ENCODE results near the gene EMC10.

EMC10 gene

DNA sequence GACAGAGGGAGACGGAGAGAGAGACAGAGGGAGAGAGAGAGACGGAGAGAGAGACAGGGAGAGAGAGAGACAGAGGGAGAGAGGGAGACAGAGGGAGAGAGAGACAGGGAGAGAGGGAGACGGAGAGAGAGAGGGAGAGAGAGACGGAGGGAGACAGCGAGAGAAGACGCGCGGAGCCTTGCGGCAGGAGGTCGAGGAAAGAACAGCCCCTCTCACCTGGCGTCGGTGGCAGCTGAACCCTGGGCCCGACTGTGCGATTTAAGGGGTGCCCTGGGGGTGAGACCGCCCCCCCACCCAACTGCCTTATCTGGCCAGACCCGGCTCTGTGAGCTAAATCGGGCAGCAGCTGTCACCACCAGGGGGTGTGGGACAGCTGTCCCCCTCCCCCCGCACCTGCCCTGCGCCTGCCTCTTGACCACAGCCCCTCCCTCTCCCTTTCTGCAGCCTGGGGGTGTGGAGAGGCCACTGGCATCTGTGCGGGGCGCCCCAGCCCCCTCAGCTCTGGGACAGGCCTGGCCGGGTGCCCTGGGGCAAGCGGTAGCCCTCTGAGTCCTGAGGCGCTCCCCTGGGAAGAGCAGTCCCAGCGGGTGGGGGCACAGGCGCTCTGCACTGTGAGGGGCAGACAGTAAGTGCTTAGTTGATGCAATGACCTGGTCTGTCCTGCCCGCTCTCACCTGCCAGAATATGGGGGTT is 23.9 kb downstream of the EMC10 start:
- no peak for DNase-seq

DNA sequence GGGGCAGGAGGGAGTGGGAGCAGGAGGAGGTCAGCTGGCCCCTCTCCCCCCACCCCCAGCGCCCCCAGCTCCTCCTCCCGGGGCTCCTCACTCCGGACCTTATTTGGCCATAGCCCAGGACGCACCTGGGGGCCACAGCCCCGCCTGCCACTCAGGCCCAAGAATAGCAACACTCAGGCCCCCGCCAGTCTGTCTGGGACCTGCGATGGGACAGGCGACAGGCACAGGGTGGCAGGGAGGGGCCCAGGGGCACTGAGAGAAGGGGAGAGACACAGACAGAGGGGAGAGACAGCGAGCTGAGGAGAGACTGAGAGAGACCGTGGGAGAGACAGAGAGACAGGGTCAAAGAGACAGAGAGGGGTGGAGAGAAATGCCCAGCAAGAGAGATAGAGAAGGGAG is 24.4 kb downstream of the EMC10 start:
- DNase-seq = no peak

DNA sequence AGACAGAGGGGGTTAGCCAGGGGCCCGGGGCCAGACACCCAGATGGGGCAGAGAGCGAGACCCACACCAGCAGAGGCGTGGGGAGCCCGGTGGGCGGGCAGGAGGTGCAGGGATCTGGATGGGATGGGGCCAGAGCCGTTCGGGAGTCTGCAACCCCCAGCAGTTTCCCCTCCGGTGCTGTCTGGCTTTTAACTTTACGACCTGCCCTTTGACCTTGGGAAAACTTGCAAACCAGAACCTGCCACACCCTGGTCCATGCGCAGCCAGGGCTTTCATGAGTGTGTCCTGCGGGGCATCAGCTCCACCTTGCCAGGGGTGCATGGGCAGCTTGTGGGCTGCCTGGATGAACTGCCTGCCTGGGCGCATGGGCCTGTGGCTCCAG is 24.9 kb downstream of the EMC10 start:
- no peak for DNase-seq

DNA sequence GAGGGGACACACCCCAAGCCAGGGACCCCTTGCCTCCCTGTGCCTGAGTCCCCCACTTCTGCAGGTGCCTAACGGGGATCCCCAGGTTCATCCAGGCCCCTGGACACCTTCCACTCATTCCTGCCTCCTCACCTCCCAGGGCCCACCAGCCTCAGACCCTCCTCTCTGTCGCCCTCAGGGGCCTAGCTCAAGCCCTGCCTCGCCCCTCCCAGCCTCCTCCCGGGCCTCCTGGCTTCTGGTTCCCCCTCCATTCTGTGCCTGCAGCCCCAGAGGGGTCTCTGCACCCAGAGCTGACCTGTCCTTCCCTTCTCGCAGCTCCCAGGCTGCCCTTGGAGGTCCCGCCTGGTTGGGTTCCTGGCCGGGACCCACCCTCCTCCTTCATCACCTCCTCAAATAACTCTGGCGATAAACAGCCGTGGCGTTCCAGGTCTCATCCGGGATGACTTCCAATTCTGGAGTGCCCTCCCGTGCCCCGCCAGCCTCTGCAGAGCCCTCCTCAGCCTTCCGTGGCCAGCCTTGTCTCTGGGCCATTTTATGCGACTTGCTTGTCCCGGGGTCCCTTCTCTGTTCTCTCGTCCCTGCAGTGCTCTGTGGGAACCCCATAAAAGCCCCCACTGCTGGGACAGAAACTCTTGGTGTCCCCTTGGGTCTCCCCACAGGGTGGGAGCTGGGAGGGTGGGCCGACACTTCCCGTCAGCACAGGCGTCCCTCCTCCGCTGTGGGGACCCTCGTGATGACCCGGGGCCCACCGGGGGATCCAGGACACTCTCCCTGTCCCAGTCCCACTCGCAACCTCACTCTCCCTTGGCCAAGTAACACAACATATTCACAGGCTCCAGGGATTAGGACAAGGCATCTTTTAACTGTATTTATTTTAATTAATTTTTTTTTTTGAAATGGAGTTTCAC is 25.5 kb downstream of the EMC10 start:
- no peak for DNase-seq

DNA sequence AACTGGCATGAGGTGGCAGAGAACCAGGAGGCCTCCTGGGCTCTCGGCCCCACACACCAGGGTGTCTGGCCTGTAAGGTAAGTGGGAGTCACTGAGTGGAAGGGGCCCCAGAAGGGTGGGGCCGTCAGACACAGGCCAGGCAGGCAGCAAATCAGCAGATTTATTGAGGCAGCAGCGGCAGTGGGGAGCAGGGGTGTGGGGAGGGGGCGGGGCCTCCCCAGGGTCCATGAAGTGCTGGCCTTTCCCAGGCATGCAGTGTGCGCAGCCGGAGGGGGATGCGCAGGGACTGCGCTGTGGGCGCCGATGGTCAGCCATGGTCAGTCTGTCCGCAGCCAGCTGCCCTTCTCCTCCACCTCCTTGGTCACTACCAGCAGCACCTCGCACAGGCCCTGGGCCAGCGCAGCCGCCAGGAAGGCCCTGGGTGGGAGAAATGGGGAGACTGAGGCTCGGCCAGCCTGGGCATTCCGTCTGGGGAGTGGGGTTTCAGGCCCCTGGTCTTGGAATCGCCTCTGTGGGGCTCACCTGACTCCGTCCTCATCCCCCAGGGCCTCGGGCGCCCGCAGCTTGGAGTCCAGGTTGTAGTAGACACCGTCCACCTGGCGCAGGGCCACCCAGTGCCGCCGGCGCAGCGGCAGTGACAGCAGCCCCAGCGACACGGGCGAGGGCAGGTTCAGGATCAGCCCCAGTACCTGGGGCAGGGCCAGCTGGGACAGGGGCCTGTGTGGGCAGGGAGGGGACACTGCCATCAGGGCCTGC is 29.7 kb downstream of the EMC10 start:
- no peak for DNase-seq

DNA sequence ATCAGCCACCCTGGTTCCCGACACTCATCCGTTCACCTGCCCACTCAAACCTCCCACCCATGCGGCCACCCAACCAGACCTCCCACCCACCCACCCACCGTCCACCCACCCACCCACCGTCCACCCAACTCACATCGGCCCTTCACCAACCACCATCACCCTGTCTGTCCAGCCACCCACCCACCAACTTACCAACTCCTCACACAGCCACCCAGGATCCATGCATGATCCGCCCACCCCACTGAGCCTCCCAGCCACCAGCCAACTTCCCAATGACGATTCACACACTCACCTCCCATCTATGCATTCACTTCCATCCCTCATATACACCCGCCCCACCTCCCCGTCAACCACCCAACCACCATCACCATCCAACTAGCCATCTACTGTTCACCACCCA is 30.4 kb downstream of the EMC10 start:
- DNase-seq = no peak

DNA sequence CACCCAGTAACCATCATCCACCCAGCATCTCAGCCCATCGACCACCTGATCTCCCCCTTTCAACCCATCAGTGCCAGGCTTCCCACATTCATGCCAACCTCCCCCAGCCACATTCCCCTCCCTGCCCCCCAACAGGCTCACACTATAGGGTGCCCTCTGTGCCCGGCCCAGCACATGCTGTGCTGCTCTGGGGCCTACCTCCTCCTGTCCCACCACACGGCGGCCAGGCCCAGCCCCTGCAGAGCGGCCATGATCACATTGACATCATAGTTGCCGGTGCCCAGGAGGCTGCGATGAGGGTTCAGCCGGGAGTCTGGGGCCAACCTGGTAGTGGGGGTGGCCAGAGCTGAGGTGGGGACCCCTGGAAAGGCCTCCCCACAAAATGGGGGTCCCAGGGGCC is 31.1 kb downstream of the EMC10 start:
- no peak for DNase-seq

DNA sequence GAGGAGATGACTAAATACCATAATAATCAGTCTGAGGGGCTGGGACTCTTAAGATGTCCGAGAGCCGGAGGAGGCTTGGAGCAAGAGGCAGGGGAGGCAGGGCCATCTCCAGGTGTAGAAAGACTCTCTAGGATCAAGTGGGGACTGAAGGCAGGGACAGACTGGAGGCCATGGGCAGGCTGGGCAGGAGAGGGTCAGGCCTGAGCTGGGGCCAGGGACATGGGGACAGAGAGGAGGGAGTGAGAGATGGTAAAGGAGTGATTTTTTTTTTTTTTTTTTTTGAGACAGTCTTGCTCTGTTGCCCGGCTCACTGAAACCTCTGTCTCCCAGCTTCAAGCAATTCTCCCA is 32.5 kb downstream of the EMC10 start:
- DNase-seq = no peak

DNA sequence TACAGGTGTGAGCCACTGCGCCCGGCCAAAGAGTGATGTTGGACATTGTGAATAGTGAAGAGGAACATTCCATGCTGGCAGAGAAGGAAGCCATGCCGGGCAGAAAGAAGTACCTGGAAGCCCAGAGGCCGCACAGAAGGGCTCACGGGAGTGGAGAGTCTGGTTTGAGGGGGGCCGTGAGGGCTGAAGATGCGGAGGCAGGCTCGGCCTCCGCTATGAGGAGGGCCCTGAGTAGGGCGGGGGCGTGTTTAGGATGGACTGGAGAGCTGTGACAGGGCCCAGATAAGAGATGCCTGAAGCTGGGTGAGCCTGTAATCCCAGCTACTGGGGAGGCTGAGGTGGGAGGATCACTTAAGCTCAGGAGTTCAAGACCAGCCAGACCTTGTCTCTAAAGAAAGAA is 33.1 kb downstream of the EMC10 start:
- no peak for DNase-seq

DNA sequence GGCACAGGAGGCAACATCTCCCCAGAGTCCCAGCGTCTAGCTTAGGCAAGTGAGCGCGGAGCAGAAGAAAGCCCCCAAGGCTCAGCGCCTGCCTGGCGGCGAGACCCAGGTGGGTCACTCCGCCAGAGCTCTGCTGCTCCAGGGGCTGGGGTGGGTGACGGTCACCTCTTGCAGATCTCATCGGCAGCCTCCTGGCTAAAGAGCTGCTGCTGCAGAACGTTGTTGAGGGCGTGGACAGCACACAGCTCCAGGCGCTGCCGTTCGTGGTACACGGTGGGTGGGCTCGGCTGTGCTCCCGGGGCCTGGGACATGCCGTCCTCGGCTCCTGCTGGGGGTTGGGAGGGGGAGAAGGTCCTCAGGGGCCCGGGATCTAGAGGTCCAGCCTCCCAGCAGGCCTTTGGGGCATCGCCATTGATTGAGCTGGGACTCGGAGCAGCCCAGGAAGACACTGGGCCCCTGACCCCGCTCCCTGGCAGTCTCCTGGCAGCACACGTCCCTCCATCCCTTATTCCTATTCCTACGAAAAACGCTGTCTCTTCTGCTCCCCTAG is 33.9 kb downstream of the EMC10 start:
- DNase-seq = no peak

DNA sequence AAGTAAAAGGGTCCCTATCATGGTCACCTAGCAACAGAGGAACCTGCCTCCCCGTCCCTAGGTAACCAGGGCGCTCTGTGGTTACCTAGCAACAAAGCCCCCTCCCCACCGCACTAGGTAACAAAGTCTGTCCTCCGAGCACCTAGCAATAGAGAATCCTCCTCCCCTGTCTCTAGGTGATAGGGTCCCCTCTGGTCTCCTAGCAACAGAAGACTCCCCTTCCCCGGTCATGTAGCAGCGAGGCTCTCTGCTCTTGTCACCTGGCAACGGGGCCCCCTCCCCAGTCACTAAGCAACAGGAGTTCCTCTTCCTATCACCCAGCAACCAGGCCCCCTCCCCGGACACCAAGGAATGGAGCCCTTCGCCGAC is 34.4 kb downstream of the EMC10 start:
- no peak for DNase-seq

DNA sequence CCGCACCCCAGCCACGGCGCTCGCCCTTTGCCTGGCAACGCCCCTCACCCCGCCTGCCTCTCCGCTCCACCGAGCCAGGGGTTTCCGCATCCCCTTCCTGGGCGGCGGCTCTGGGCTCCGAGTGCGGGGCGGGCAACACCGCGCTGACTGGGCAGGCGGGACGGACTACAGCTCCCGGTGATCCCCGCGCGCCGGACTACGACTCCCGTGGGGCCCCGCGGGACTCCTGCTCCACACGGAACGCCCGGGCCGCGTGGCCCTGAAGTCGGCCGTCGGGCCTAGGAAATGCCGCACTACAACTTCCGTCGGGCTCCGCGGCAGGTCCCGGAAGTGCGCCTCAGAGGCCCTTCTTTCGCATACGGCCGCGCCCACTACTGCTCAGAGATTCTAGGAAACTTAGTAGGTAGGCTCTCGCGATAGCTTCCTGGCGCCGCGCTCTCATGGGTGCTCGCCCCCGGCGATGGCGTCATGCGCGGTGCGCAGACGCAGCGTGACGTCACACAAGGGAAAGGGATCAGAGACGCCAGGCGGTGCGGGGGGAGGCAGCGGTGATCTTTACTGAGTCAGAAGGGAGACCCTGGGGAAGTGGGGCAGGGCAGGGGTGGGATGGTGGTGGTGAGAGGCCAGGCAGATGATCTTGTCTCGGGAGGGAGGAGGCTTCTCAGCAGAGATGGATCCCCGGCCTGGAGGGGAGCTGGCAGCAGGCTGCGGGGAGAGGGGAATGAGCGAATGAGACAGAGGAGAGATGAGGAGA is 34.9 kb downstream of the EMC10 start, which contains the start of gene JOSD2:
JOSD2 (minus strand) TSS at position 123 of the 754 bp plus-strand sequence. CDS start 760 bp downstream, outside the sequence.
- DNase-seq = peak; percentile 99

DNA sequence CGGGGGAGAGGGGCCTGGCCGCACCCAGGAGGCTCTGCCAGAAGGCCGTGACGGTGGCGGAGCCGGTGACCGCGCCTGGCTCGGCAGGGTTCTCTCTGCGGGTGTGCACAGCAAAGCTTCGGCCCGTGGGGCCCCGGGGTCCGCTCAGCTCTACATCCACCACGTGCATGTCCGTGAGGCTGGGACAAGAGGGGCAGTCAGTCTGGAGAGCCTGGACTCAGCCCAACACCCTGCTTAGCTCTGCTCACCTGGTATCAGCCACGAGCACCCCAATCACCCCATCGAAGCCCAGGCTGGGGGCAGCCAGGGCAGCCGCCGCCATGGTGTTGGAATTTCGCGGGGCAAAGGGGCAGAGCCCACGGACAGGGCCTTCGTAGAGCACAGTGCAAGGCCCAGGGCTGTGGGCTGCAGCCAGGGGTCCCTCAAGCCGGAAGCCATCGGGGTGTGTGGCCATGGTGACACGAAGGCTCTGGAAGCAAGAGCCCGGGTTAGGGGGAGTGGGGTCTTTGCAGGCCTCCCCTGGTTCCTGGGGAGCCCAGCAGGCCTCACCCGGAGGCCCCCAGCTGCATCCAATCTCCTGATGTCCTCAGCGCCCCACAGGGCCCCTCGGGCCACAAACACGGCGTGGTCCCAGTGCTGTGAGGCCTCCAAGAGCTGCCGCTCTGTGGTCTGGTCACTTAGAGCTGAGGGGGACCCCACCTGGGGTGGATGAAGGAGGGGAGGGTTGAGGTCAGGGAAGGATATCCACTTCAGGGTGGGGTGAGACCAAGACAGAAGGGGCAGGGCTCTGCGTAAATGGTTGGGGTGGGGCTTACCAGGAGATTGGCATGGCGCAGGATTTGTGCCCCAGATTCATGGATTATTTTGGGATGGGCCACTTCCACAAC is 36.0 kb downstream of the EMC10 start:
- no peak for DNase-seq

DNA sequence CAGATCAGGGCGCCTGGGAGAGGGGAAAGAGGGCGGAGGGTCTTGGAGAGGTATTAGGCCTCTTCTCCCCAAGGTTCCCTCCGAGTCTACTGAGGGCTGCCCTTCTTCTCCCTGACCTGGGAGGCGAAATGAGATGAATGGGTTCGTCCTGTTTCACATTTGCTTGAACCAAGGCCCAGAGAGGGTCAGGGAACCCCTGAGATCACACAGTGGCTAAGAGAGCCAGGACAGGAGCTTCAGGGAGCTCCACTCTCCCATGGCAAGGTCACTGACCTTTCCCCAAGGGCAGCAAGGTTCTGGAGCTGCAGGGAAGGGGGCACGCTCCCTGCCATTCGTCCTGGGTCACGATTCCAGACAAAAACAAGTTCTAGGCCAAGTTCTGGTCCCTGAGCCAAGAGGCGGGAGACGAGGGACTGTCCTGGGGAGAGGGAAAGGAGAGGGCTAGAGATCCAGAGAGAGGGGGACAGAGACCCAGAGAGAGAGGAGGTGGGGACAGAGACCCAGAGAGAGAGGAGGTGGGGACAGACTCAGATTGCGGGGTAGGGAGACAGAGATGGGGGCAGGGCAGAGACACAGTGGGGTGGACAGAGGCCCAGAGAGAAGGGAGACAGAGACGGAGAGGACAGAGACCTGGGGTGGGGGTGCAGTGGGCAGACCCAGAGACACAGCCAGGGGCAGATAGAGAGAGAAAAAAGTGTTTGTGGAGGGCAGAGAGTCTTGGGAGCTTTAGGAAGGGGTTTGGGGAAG is 36.9 kb downstream of the EMC10 start:
- no peak for DNase-seq

DNA sequence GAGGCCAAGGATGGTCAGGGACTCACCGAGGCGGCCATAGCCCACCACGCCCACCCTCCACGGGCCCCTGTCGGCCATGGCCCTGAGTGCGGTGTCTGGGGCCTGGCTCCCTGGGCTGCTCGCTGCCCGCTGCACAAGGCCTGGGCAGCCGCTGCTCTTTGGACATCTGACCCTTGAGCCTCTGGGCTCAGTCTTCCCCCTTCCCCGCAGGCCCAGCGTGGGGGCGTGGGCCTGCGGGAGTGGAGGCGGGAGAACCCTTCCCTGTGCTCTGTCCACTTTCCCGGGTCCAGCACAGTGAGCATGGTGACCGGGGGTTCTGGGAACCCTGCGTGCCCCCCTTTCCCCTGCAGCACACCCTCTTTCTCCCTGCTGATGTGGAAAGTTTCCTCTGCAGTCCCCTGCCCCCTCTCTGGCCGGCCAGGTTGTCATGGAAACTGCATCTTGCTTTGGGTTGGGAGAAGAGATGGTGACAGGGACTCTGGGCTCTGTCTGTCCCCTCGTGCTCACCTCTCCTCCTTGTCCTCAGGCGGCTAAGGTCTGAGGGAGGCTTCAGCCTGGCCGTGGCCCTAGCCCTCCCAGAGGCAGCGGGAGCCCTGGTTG is 37.5 kb downstream of the EMC10 start, which contains the start of gene ASPDH:
ASPDH (minus strand) TSS at position 168 of the 600 bp plus-strand sequence; CDS start at position 78, 90 bp downstream.
- DNase-seq = no peak

DNA sequence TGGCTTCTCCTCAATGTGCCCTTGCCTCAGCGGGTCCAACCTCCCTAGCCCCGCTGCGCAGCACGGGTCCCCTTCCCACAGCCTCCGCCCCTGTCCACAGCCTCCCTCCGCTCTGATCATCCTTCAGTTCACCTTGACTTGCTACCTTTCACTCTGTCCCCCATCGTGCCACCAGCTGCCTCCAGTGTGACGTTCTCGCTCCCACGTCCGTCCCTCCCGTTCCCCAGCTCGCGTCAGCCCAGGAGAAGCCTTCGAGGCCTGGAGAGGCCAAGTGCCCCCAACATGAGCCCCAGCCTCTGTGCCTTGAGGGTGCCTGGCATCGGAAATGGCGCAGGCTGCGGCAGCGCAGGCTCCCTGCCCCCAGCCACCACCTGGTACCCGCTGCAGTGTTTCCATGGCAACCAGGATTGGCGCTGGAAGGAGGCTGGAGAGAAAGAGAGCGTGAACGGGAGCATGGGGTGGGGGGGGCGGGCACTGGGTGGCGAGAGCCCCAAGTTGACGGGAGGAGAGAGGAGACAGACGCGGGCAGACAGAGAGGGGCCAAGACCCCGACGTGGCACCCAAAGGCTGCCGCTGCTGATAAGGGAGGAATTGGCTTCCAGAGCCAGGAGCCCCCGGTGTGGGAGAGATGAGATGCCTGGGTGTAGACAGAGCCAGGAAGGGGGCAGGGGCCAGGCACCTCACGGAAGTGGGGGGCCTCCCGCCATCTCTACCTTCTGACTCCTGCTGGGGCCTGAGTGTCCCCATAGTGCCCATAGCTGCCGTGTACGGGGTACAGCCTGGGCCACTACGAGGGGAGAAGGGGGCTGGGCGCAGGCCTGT is 38.2 kb downstream of the EMC10 start:
- no peak for DNase-seq

DNA sequence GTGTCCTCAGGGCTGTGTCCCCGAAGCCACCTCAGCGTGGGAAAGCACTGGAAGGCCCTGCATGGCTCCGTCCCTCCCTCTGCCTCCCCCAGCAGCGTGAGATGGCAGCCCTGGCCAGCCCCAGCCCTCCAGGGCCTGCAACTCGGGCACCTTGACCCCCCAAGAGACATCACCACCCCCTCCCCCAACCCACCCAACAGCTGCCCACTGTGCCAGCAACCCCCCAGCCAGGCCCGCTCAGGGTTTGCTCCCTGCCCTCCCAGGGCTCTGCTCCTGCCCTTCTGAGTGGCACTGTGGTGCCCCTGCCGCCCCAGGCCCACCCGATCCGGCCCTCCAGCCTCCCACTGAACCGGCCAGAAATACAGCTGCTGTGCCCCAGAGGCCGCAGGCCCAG is 38.9 kb downstream of the EMC10 start:
- DNase-seq = no peak

DNA sequence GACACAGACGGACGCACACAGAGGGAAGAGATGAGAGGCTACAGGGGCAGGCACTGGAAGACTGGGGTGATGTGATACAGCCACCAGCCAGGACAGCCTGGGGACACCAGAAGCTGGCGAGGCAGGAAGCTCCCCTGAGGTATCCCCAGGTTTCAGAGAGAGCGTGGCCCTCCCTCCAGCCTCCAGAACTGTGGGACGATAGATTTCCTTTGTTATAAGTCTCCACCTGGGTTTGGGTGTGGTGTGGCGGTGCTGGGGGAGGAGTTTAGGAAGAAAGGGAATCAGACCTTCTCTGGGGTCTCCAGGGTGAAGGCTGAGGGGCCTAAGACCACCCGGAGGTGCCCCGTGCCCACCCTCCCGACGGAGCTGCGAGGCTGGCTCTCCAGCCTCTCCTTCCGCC is 40.1 kb downstream of the EMC10 start:
- no peak for DNase-seq

DNA sequence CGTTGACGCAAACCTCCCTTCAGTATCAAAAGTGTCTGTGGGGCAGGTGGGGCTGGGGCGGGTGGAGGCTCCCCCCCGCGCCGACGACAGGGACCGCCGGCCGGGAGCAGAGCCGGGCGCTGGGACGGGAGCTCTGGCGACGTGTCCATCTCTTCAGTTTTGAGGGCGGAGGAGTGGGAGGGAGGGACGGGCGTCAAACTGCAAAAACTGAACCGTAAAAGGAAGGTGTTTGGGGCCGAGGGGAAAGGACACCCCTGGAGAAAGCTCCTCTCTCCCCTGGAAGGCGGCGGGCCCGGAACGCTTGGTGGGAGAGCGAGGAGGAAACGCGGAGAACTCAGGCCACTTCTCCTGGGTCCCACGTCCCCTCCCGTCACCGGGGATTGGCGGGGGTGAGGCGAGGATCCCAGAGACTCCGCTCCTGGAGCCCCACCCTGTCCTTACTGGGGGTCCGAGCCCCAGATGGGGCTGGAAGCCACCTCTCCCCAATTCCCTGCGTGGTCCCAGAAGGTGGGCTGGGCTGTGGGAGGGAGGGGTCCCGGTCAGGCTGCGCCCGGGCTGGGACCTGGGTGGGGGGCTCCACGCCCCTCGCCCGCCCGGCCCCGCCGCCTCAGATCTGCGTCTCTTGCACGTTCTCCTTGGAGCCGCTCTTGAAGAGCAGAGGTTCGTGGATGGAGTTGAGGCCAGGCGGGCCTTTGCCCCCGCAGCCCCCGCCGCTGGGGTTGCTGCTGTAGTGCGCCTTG is 40.8 kb downstream of the EMC10 start:
- no peak for DNase-seq
